Liver (tissue), 3 donors: ENCODE results near the gene ACTL10.

Source experiments
- CTCF ChIP-seq: fragments of 150-350 bp; IDR thresholded peaks from 2 replicates; pipeline ENCODE4 v1.5.1; 2017; ENCODE audit warnings: improper control_type of control experiment, low read depth, low read length; ENCODE audit not compliant: missing input control
- FOXA1 ChIP-seq: IDR thresholded peaks from 2 replicates; pipeline ENCODE4 v1.6.1; 2016; ENCODE audit warnings: antibody characterized with exemption
- GABPA ChIP-seq, 2 donors: IDR thresholded peaks in 1 of 2; conservative IDR thresholded peaks in 1 of 2; 2 replicates each; pipeline ENCODE4 v1.6.1; 2016; ENCODE audit warnings: antibody characterized with exemption in 2 of 2, mild to moderate bottlenecking in 1 of 2, moderate library complexity in 1 of 2
- MAX ChIP-seq: IDR thresholded peaks from 2 replicates; pipeline ENCODE4 v1.6.1; 2016; ENCODE audit warnings: antibody characterized with exemption
- RAD21 ChIP-seq, 2 donors: IDR thresholded peaks; 2 replicates each; pipeline ENCODE4 v1.6.1; 2016; ENCODE audit warnings: antibody characterized with exemption in 2 of 2, mild to moderate bottlenecking in 2 of 2
- TAF1 ChIP-seq: conservative IDR thresholded peaks from 2 replicates; pipeline ENCODE4 v1.6.1; 2016; ENCODE audit warnings: antibody characterized with exemption, mild to moderate bottlenecking
- donor health status: healthy.
- donor health status: healthy.

- TF ChIP-seq TAF1 (no peak), CTCF (no peak), MAX (no peak), RAD21 (IDR thresholded peaks at IDR 0.05) (no peak), FOXA1 (no peak), GABPA (IDR thresholded peaks at IDR 0.05 in 1 of 2, conservative IDR thresholded peaks at IDR 0.05 in 1 of 2) (no peak)
These were observed 14.5 kb downstream of the ACTL10 start for GRCh38 chr20:33681288-33681687.
